ENCODE measurements around the gene VPS50. TPM values are rescaled to one million over a fixed set of nuclear protein-coding genes. Genes with fewer than 3 reads are reported as not detected.

VPS50 gene
- total RNA-seq, 4 donors from 2014 or later: 17.4 to 26.6 (median 23.7) TPM

DNA sequence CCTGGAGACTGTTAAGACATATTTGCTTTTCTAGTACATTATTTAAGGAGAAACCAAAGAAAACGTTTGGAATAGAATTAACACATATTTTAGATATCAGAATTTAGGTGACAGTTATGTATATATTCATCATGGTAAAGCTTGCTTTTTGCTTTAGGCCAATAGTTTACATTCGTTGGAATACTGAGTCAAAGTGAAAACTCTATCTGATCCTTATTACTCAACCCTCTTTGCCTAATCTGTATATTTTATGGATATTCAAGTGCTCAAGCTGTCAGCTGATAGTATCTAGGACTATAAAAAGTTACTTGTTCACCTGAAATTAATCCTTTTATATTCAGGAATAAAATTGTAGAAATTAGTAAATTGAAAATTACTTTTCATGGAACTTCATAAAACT lies 61.1 kb downstream of the VPS50 start:
- no peaks in the 10 kb centered on the region for H3K27me3 ChIP-seq
- 71 to 79% methylated on average over 2 of the region's 2 CpGs for WGBS, 2 donors (ENCODE audit: low coverage in 1 of 2)

GRCh38 chr7:93298206-93298605 lies 66.0 kb downstream of the VPS50 start:
- TF ChIP-seq EP300 (IDR thresholded peaks at IDR 0.05): no peak
- TF ChIP-seq, protein P1, sequence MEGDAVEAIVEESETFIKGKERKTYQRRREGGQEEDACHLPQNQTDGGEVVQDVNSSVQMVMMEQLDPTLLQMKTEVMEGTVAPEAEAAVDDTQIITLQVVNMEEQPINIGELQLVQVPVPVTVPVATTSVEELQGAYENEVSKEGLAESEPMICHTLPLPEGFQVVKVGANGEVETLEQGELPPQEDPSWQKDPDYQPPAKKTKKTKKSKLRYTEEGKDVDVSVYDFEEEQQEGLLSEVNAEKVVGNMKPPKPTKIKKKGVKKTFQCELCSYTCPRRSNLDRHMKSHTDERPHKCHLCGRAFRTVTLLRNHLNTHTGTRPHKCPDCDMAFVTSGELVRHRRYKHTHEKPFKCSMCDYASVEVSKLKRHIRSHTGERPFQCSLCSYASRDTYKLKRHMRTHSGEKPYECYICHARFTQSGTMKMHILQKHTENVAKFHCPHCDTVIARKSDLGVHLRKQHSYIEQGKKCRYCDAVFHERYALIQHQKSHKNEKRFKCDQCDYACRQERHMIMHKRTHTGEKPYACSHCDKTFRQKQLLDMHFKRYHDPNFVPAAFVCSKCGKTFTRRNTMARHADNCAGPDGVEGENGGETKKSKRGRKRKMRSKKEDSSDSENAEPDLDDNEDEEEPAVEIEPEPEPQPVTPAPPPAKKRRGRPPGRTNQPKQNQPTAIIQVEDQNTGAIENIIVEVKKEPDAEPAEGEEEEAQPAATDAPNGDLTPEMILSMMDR (IDR thresholded peaks at IDR 0.05): no peak
- no peak for TF ChIP-seq POLR2AphosphoS5 (IDR thresholded peaks at IDR 0.05)
- TF ChIP-seq POLR2A (IDR thresholded peaks at IDR 0.05): no peak
- no peak overlapping the region for H3K27ac ChIP-seq
- 93 to 100% methylated on average over 1 of the region's 1 CpG for WGBS, 2 donors (ENCODE audit: low coverage in 1 of 2)
- no peak overlapping the region for H3K4me3 ChIP-seq
- no peaks in the 10 kb centered on the region for H3K4me1 ChIP-seq
- peaks cover 0 to 65% of the 10 kb centered on the region in 2 donors for H3K36me3 ChIP-seq
- H3K27me3 ChIP-seq: no peaks in the 10 kb centered on the region
- no peaks in the 10 kb centered on the region for H3K9me3 ChIP-seq
- no peak for ATAC-seq

More for the DNA sequence above, 61.1 kb downstream of the VPS50 start:
- no peaks in the 10 kb centered on the region for H3K4me1 ChIP-seq
- H3K36me3 ChIP-seq: peaks cover 0 to 54% of the 10 kb centered on the region in 2 donors
- no peak for ATAC-seq
- TF ChIP-seq, protein P1 (IDR thresholded peaks at IDR 0.05): no peak
- no peak for TF ChIP-seq POLR2A (IDR thresholded peaks at IDR 0.05)
- TF ChIP-seq POLR2AphosphoS5 (IDR thresholded peaks at IDR 0.05): no peak
- TF ChIP-seq EP300 (IDR thresholded peaks at IDR 0.05): no peak
- H3K27ac ChIP-seq: no peak overlapping the region
- H3K4me3 ChIP-seq: no peak overlapping the region
- H3K9me3 ChIP-seq: no peaks in the 10 kb centered on the region

DNA sequence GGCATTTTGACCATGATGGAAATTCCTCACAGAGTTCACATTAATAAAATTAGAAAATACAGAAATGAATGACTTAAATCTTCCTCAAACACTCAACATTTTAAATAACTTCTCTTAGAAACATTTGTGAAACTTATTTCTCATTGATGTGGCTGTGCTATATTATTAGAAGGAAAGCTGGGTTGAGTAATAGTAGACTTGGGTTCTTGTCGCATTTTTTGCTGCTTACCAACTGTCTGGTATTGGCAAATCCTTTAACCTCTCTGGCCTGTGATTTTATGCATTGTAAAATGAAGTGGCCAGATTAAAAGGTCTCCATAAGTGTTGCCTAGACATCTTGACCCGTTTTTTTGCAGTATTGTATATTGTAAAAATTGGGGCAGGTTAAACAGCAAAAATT lies 66.5 kb downstream of the VPS50 start:
- H3K27me3 ChIP-seq: no peaks in the 10 kb centered on the region
- no peaks in the 10 kb centered on the region for H3K9me3 ChIP-seq
- H3K4me1 ChIP-seq: no peaks in the 10 kb centered on the region
- H3K27ac ChIP-seq: no peak overlapping the region
- TF ChIP-seq POLR2AphosphoS5 (IDR thresholded peaks at IDR 0.05) (no peak), POLR2A (IDR thresholded peaks at IDR 0.05) (no peak), EP300 (IDR thresholded peaks at IDR 0.05) (no peak)
- TF ChIP-seq, protein P1 (IDR thresholded peaks at IDR 0.05): no peak
- 95 to 100% methylated on average over 2 of the region's 2 CpGs for WGBS, 2 donors (ENCODE audit: low coverage in 1 of 2)
- H3K4me3 ChIP-seq: no peak overlapping the region
- H3K36me3 ChIP-seq: peaks cover 0 to 63% of the 10 kb centered on the region in 2 donors
- ATAC-seq: no peak

DNA sequence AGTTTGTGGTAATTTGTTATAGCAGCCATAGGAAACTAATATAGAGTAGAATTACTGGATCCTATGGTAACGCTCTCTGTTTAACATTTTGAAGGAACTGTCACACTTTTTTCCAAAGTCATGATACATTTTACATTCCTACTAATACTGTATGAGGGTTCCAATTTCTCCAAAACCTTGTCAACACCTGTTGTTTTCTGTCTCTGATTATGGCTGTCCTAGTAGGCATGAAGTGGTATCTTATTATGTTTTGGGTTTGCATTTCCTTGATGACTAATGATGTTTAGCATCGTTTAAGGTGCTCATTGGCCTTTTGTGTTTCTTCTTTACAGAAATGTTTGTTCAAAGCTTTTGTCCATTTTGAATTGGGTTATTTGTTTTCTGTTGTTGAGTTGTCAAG lies 69.6 kb downstream of the VPS50 start:
- no peak overlapping the region for H3K4me3 ChIP-seq
- 95 to 100% methylated on average over 2 of the region's 2 CpGs for WGBS, 2 donors (ENCODE audit: low coverage in 1 of 2)

GRCh38 chr7:93307131-93307660 lies 75.0 kb downstream of the VPS50 start:
- ATAC-seq: no peak
- TF ChIP-seq, protein P1 (IDR thresholded peaks at IDR 0.05): no peak
- TF ChIP-seq POLR2AphosphoS5 (IDR thresholded peaks at IDR 0.05) (no peak), POLR2A (IDR thresholded peaks at IDR 0.05) (no peak), EP300 (IDR thresholded peaks at IDR 0.05) (no peak)
- H3K9me3 ChIP-seq: no peaks in the 10 kb centered on the region
- 54 to 80% methylated on average over 4 to 5 of the region's 5 CpGs for WGBS, 2 donors (ENCODE audit: low coverage in 1 of 2)
- H3K27ac ChIP-seq: no peak overlapping the region
- H3K4me1 ChIP-seq: no peaks in the 10 kb centered on the region
- no peaks in the 10 kb centered on the region for H3K27me3 ChIP-seq
- no peak overlapping the region for H3K4me3 ChIP-seq
- peaks cover 0 to 38% of the 10 kb centered on the region in 2 donors for H3K36me3 ChIP-seq

More for the DNA sequence above, 69.6 kb downstream of the VPS50 start:
- no peaks in the 10 kb centered on the region for H3K4me1 ChIP-seq
- no peaks in the 10 kb centered on the region for H3K9me3 ChIP-seq
- H3K36me3 ChIP-seq: peaks cover 0 to 49% of the 10 kb centered on the region in 2 donors
- H3K27me3 ChIP-seq: no peaks in the 10 kb centered on the region
- H3K27ac ChIP-seq: no peak overlapping the region
- no peak for ATAC-seq
- TF ChIP-seq POLR2A (IDR thresholded peaks at IDR 0.05) (no peak), EP300 (IDR thresholded peaks at IDR 0.05) (no peak), POLR2AphosphoS5 (IDR thresholded peaks at IDR 0.05) (no peak)
- TF ChIP-seq, protein P1 (IDR thresholded peaks at IDR 0.05): no peak
